Vagina (tissue), 2 donors: ENCODE results near the gene IMMP2L.

Experiments
- CTCF ChIP-seq, 3 experiments: fragments of 450-650 bp in 2 of 3; fragments of 200-600 bp in 1 of 3; sonication (generic) in 1 of 3; IDR thresholded peaks; one replicate each; pipeline ENCODE4 v1.5.1; 2017 to 2019; ENCODE audit warnings: antibody characterized with exemption in 3 of 3, mild to moderate bottlenecking in 2 of 3, moderate library complexity in 2 of 3
- POLR2A ChIP-seq, 2 donors: fragments of 450-650 bp; IDR thresholded peaks; one replicate each; pipeline ENCODE4 v1.6.1; 2017; ENCODE audit warnings: antibody characterized with exemption in 2 of 2, mild to moderate bottlenecking in 2 of 2, moderate library complexity in 2 of 2
- POLR2AphosphoS5 ChIP-seq, 2 donors: sonication (generic); formaldehyde crosslinking; IDR thresholded peaks; one replicate each; pipeline ENCODE4 v1.9.0; 2017; ENCODE audit warnings: antibody characterized with exemption in 2 of 2, mild to moderate bottlenecking in 2 of 2, low read depth in 1 of 2; ENCODE audit not compliant: insufficient read depth in 1 of 2

- TF ChIP-seq CTCF (IDR thresholded peaks at IDR 0.05) (no peak), POLR2A (IDR thresholded peaks at IDR 0.05) (no peak), POLR2AphosphoS5 (IDR thresholded peaks at IDR 0.05; ENCODE audit: insufficient read depth in 1 of 2, low read depth in 1 of 2) (no peak)
Measured at GRCh38 chr7:111352319-111352718, 210.0 kb downstream of the IMMP2L start.
